GM04503 (cell line): ENCODE measurements around the gene LSP1.

ENCODE experiments used
- DNase-seq: peaks from one replicate; pipeline ENCODE4 v3.0.0-alpha.2; 2012; ENCODE audit warnings: low read depth

Gene LSP1

GRCh38 chr11:1825039-1825740, 27.7 kb upstream of the LSP1 start:
- DNase-seq: no peak

DNA sequence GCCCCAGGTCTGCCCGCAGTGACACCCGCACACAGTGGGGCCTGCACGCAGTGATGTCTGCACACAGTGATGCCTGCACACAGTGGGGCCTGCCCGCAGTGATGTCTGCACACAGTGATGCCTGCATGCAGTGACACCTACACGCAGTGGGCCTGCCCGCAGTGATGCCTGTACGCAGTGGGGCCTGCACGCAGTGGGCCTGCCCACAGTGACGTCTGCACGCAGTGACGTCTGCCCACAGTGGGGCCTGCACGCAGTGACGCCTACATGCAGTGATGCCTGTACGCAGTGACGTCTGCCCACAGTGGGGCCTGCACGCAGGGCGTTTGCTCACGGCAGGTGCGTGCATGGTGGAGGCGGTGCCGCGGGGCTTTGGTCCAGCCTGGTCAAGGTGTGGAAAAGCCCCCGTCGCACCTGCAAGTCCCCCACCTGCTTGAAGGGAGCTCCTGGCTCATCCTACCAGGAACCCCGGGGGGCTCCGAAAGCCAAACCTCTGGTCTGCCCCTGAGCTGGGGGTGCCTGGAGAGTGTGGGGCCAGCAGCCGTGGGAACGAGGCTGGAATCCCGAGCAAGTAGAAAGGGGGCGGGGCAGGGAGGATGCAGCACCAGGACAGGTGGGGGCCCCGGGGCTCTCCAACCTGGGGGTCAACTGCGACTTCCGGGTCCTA, 27.0 kb upstream of the LSP1 start:
- no peak for DNase-seq

DNA sequence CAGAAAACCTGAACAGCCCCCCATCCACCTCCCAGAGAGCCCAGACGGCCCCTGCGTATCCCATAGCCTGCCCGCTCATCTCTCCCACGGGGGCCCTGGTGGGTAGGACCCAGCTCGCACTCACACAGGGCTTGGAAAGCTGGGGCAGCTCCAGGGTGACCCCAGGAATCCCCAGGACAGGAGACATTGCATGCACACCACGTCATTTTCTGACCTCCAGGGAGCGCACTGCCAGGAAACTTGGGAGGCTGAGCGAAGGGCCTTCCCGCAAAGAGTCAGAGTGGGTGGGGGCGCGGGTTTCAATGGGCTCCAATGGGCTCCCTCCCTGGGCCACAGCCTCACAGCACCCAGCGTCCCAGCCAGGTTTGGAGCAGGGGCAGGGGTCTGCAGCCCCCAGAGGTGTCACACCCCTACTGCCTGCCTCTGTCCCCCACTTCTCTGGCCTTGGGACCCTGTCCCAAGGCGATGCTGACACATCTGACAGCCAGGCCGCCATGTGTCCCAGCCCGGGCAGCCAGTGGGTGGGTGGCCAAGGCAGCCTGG, 26.3 kb upstream of the LSP1 start:
- DNase-seq: no peak

GRCh38 chr11:1827095-1827813, 25.6 kb upstream of the LSP1 start:
- DNase-seq: no peak

- DNase-seq: no peak
These were observed 25.0 kb upstream of the LSP1 start for GRCh38 chr11:1827931-1828330.

DNA sequence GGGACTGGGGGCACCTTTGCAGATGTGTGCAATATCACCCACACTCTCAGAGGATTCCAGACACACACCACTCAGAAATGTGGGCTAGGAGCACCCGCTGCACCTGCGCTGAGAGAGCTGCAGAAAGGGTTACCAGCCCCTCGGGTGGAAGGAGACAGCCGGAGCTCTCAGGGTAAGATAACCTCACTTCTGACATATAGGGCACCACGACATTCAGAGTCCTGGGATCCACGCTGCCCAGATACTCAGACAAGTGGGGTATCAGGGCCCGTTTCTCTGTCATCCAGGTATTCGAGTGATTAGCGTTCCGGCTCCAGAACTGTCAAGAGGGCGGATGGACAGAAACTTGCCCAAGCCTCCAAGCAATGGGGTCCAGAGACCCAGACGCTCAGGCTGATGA, 24.3 kb upstream of the LSP1 start:
- DNase-seq: no peak

DNA sequence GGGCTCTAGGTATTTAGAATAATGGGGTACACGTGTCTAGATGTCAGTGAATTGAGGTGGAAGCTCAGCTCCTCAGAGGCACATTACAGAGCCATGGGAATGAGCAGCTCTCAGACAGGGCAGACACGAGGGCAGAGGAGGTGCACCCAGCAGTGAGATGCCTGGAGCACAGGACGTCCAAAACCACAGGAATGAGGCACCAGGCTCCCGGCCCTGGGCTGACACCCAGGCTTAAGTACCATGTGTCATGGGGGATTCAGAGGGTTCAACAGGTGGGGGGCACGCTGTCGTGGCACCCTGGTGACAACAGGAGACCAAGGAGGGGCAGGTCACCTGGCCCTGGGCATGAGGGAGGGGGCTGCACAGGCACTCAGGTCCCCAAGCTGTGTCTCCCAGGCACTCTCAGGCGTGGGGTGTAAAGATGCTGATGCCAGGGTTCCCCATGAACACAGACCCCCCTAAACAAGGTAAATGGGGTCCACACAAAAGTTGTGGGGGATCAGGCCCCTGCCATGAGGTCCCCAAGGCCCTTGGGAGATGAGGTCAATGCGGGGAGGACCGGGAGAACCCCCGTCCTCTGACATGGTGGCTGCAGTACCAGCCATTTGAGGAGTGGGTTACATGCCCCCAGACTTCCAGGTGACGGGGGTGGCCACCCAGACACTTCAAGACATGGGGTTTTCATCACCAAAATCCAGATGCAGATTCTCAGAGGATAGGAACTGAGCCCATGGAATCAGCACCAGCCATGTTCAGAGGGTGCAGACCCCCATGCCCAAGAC, 23.7 kb upstream of the LSP1 start:
- no peak for DNase-seq

DNA sequence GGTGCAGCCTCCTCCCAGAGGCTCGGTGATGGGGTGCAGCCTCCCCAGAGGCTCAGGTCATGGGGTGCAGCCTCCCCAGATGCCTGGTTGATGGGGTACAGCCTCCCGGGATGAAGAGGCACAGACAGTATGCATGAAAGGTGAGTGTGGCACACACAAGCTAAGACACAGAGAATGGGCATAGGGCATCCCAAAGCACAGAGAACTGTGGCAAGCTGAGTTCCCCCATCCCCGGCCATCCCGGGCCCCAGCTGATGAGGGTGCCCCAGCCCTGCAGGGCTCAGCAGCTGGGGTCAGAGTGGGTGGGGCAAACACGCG, 22.9 kb upstream of the LSP1 start:
- DNase-seq: no peak

DNA sequence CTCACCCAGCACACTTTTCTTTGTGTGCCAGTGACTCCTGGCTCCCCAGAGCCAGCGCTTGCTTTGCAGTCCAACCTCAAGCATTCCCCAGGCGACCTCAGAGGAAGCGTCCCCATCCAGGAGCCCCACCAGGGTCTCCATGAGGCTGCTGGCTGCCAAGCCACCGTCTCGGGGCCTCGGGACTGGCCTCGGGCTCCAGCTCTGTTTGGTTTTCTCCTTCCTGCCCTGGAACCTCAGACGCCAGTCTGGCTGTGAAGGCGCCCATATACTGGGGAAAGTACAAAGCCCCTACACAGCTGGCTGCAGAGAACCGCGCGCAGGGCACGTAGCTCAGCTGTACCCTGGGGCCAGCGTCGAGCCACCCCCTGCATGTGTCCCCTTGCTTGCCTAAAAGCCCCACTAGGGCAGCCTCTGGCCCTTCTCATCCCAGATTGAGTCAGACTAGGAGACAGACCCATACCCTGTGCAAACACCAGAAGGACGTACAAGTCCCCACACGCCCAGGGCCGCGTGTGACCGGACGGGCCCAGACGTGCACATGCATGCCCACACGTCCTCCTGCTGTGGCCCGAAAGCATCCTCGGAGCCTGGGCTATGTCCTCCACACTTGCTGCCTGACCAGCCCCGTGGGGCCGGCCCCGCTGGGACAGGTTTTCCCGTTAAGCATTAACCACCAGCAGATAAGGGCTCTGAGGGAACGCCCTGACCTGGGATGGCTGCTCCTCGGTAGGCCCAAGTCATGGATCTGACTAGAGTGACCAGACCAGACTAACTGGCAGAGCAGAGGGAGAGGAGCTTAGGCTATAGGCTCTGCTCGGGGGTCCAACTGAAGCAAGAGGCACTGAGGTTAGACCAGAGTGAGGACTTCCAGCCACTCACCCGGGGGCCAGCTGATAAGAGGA, 22.3 kb upstream of the LSP1 start:
- DNase-seq: no peak

DNA sequence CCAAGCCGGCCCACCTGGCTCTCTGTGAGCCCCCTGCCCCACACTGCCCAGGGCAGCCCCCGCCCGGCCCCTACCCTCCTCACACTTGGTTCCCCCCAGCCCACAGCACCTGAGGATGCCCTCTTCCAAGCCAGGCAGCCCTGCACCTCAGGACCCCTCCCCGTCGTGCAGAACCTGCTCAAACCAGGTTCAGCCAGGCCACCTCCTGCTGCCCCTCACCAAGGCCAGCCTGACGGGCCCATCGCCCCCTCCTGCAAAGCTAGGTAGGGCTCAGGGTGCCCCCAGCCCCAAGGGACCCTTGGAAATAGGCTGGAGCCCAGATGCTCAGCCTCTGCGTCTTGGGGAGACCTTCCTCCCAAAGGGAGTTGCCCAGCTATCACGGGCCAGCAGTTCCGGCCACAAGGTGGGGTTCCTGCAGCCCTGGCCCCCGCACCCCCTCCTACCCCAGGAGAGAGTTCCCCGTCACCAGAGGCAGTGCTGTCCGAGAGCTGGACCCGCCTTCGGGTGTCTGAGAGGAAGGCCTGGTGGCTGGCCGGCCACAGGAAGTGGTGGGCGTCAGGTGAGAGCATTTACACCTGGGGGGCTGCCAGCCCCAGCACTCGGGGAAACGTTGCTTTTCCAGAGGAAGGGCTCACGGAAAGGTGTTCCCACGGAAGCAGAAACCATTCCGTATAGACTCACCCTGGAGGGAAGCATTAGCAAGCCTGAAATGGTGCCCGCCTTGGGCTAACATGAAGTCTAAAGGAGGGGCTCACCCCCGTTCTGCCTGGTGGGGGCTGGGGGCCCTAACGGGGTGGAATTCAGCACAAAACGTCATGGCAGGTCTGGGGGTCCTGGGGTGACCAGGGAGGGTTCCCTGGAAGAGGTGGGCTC, 21.3 kb upstream of the LSP1 start:
- DNase-seq: no peak

GRCh38 chr11:1832211-1832919, 20.5 kb upstream of the LSP1 start:
- no peak for DNase-seq

DNA sequence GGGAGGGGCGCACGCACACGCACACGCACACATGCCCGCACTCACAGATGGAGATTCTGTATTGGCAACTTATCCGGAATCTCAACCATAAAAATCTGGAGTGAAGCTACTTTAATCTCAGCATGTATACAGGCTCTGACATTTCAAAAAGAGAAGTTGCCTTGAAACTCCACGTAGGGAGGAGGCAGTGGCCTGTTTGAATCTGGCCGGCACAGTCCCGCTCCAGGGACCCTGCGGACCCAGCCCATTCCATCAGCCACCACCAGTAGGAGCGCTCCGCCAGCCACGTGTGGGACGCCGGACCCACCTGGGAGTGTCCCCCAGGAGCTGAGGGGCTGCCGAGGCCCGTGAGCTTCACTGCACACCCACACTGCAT, 20.0 kb upstream of the LSP1 start:
- no peak for DNase-seq

DNA sequence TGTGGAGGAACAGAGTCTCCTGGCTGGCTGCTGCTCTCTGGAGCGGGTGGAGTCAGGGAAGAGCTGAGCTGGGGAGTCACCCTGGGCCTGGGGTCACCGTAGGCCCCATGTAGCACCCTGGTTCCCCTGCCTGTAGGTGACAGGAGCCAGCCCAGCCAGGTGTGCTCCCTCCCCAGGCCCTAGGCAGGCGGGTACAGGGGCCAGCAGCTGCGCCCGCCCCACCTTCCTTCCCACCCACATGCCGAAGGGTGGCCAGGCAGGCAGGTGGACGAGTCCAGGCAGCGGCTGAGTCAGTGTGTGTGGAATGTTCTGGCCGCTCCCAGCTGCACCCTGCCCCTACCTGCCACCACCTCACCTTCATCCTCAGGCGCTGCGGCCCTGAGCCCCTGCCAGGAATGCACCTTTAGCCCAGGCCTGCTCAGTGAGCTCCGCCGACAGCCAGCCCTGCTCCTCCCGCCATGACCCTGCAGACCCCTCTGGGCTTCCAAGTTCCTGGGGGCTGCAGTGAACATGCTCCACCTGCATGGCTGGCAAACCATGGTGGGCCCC, 18.7 kb upstream of the LSP1 start:
- no peak for DNase-seq

GRCh38 chr11:1834779-1835670, 17.9 kb upstream of the LSP1 start, which contains the start of gene SYT8:
SYT8 (plus strand) TSS chr11:1834990; CDS start chr11:1835106, 116 bp downstream.
- DNase-seq: no peak

- DNase-seq: no peak
These were observed 17.2 kb upstream of the LSP1 start for GRCh38 chr11:1835671-1836010.

DNA sequence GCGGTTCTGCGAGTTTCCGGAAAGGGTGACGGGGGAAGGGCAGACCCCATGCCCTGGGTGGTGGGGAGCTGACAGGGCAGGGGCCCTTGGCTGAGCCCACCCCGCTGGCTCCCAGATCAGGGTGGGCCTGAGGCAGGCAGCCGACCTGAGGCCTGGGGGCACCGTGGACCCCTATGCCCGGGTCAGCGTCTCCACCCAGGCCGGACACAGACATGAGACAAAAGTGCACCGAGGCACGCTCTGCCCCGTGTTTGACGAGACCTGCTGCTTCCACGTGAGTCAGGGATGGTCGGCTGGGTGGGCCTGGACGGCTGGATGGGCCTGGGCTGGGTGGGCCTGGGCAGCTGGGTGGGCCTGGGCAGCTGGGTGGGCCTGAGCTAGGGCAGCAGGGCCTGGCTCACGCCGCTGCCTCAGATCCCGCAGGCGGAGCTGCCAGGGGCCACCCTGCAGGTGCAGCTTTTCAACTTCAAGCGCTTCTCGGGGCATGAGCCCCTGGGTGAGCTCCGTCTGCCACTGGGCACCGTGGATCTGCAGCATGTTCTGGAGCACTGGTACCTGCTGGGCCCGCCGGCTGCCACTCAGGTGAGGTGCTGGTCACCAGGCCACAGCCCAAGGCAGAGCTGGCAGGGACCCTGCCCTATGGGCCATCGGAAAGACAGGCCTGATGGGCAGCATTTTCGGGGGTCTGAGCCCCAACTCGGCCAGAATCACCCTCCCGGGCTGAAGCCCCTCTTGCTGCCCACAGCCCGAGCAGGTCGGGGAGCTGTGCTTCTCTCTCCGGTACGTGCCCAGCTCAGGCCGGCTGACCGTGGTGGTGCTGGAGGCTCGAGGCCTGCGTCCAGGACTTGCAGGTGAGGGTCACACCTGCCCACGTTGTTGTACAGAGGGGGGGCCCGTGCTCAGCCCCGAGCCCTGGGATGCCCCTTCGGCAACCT, 16.6 kb upstream of the LSP1 start:
- no peak for DNase-seq
